HG02884 (cell line): ENCODE results near the gene SETD1A.

Experiments used
- ATAC-seq: cut with Tn5 transposase; IDR thresholded peaks from one replicate; pipeline ENCODE4 v1.9.1; 2021; ENCODE audit warnings: mild to moderate bottlenecking, moderate library complexity; ENCODE audit not compliant: unreplicated experiment

Gene SETD1A

GRCh38 chr16:30957456-30958174 is at the start of gene SETD1A:
TSS of gene SETD1A (plus strand) at chr16:30957754. CDS start at chr16:30958732, 978 bp downstream.
- ATAC-seq = peak; percentile 64

DNA sequence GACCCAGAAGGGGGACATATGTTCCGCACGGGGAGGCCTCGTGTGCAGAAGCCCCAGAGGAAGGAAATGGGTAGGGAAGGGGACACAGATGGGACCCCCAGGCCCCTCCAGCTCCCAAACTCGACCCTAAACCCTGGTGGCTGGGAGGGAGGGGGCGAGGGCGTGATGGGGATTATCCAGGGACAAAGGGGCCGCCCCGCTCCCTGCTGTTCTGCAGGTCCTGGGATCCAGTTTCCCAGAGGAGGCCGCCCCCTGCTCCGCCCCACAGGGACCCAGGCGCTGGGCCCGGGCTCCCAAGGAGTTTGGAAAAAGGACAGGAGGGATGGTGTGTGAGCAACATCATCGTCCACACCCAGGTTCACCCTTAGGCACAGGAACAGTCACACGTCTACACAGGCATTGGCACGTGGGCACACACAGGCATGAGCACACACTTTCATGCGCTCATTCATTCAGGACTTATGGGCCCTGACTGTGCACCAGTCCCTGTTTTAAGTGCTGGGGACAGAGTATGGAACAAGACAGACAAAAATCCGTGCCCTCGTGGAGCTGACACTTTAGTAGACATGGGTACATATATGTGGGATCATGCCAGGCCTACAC is 47.0 kb upstream of the SETD1A start:
- ATAC-seq = no peak

GRCh38 chr16:30912794-30913412 is 44.7 kb upstream of the SETD1A start:
- no peak for ATAC-seq

DNA sequence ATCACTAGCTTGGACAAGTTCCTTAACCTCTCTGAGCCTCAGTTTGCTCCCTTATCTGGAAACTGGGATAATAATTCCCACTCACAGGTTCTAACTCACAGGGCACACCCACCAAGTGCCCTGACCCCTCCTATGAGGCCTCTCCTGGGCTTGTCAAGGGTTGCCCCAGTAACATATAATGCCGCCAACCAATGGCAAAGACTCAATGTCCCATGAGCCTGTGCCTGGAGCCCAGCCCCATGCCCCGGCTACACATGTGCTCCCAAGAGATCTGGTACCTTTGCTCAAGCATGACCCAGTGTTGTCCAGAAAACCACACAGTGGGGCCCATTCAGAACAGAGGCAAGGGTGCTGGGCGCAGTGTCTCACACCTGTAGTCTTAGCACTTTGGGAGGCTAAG is 42.7 kb upstream of the SETD1A start:
- no peak for ATAC-seq

GRCh38 chr16:30918614-30919013 is 38.9 kb upstream of the SETD1A start:
- no peak for ATAC-seq

DNA sequence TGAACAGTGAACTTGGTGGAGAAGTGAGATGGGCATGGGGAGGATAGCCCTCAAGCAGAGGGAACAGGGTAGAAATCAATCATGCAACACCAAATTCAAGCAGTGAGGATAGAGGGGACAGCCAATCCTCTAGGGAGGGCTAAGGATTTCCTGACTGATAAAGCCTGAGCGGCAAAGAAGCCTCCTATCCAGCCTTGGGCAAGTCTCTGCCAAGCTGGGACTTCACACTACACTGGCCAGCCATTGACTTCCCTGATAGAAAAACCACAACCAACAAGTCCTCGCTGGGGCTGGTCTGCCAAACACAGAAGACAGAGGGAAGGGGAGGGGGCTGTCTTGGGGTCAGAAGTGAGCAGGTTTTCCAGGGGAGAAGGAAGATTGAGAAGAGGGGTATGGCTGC is 36.7 kb upstream of the SETD1A start:
- no peak for ATAC-seq

- no peak for ATAC-seq
Observed at GRCh38 chr16:30921459-30921747, 36.2 kb upstream of the SETD1A start.

DNA sequence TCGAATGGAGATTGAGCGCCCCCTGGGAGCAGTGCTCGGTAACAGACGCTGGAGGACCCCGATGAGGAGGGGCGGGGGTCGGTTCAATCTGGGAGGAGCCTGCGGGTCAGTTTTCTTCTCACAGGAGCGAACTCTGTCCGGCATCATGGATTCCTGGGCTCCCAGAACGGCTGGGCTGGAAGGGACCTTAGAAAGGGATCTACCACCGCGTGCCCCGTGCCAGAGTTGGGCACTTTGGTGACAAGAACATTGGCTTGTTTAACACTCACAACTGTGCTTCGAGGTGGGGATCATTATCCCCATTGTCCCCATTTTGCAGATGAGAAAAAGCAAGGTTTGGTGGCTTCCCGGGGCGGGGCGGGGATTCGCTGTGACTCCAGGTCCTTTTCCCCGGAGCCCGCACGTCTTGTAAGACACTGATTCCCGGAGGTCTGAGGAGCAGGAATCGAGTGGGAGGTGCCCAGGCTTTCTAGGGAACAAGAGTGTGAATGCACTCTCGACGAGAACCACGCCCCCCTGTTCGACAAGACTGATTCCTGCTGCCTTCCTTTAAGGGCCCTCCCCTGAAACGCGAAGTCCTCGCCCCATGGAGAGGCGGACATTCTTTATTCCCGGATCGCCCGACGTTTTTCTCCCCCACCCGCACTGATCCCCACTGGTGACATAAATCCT is 35.7 kb upstream of the SETD1A start:
- ATAC-seq = no peak

- ATAC-seq = peak; percentile 64
Observed at GRCh38 chr16:30922420-30922959, 35.1 kb upstream of the SETD1A start.

DNA sequence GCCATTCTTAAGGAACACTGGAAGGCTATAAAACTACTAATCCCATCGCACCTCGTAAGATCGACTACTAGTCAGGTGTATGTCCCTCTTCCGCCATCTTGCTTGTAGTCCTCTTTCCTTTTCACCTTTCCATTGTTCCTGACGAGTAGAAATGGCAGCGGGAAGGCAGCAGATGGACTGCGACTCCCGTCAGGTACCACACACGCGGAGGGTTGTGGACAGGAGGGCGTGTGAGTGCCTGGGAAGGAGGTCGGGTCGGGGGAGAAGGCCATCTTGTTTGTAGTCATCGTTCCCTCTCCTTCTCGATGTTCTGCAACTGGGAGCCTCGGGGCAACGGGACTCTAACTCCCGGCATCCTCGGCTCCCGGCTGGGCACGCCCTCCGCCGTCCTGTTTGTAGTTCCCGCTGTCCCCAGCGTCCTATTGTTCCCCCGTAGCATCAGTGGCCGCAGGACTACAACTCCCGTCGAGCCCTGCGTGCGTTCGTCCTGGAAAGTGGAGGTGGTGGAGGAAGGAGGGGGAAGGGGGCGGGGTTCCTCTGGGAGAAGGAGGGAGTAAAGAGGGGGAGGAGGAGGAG is 34.5 kb upstream of the SETD1A start:
- peak; percentile 67 for ATAC-seq

DNA sequence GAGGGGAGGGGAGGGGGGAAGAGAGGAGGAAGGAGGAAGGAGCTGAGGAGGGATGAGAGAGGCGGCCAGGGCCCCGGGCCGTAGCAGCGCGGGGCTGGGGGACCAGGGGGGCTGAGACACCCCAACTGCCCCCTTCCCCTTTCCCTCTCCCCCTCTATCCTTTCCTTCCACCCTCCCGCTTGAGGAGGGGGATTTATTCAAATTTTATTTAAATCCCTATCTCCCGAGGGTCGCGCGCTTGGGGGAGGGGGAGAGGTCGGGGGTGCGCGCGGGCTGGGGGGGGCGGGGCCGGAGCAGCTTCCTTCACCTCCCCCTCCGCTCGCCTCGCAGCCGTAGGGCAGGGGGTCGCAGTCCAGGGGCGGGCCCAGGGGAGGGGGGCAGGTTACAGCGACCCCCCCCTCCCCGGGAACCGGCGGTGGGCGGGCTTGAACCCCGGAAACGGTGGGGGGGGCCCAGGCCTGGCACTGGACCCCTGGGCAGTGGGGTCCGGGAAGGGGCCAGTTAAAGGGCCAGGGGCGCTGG is 33.9 kb upstream of the SETD1A start, which contains the start of gene FBXL19:
TSS of gene FBXL19 (plus strand) at position 19 of the 522 bp plus-strand sequence. CDS start 2,183 bp downstream, outside the sequence.
- ATAC-seq = no peak

- no peak for ATAC-seq
Observed at GRCh38 chr16:30924076-30924912, 33.3 kb upstream of the SETD1A start.

GRCh38 chr16:30924913-30925631 is 32.5 kb upstream of the SETD1A start:
- ATAC-seq = no peak

- ATAC-seq = no peak
Observed at GRCh38 chr16:30925632-30925987, 31.9 kb upstream of the SETD1A start.

- ATAC-seq = no peak
Observed at GRCh38 chr16:30925995-30926811, 31.4 kb upstream of the SETD1A start.

GRCh38 chr16:30926937-30927788 is 30.4 kb upstream of the SETD1A start:
- no peak for ATAC-seq

DNA sequence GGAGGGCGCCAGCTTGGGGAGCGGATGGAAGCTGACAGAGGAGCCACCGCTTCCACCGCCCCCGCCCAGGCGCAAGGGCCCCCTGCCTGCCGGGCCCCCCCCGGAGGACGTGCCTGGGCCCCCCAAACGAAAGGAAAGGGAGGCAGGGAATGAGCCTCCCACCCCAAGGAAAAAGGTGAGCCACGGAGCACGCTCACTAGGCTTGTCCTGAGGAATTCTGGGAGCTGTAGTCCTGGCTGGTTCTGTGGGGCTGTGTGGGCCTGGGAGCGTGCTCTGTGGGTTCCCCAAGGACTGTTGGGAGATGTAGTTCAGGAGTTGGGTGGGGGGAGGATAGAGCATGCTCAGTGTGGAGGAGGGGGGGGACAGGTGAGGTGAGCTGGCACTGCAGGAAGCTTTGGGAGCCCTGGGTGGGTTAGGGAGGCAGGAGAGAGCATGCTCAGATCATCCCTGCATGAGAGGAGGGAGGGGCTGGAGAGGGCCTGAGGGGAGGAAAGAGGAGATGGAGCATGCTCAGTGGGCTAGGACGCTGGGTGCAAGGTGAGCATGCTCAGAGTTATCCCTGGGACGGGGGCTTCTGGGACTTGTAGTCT is 29.7 kb upstream of the SETD1A start:
- no peak for ATAC-seq
